Stimulated activated CD4-positive, alpha-beta T cell treated with anti-CD3 and anti-CD28 coated beads, Interleukin-12 subunit alpha, Interleukin-12 subunit beta, amount 100 ng/mL, for 24 hours (primary cell): ENCODE data around the gene ZCRB1.
A peak's percentile ranks its signal among the peaks of the same experiment; 100 is the strongest.
"Not testable (repeated sequence)": the region's sequence is repeated elsewhere in the genome, so short reads cannot be mapped to it uniquely, and the experiment has no call there.

ENCODE experiments used
- DNase-seq, 2 experiments: peaks; one replicate each; pipeline ENCODE4 v3.0.0-alpha.2; 2020; ENCODE audit warnings: low read depth in 2 of 2

Gene ZCRB1, protein sequence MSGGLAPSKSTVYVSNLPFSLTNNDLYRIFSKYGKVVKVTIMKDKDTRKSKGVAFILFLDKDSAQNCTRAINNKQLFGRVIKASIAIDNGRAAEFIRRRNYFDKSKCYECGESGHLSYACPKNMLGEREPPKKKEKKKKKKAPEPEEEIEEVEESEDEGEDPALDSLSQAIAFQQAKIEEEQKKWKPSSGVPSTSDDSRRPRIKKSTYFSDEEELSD

GRCh38 chr12:42325653-42326474 is at the start of gene ZCRB1, which contains the start of gene PPHLN1:
Gene ZCRB1, minus strand, starts transcription at chr12:42326094. Its CDS starts 1,992 bp downstream, at chr12:42324102.
Gene PPHLN1, plus strand, starts transcription at chr12:42326167. Its CDS starts 9,736 bp downstream, at chr12:42335903.
- peak; percentile 60 to 75 for DNase-seq

- DNase-seq, result no peak
These were observed 47.8 kb upstream of the ZCRB1 start for GRCh38 chr12:42373669-42374068.

DNA sequence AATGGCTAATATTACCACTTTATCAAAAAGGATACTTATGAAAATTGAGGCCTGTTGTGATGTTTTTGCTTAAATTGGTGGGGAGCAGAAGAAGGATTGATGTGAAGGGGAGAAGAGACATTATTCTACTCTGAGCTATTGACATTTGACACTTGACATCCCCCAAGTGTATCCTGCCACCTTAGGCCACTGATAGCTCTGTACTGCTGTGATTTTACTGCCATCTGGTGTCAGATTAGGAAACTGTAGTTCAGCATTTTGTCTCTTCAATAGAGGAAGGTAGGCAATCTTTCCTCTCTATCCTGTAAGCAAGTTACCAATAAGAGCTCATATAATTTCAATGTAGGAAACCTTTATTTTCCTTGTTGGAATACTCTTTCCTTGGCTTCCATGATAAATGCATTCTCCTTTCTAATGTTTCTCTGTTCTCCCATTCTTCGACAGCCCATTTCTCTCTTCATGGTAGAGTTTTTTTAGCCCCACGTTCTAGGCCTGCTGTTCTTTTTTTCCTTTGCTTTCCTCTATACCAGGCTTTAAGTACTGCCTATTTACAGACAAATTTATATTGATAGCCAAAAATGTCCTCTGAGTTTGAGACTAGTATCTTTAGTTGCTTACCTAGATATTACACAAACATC is 46.4 kb upstream of the ZCRB1 start:
- no peak for DNase-seq

DNA sequence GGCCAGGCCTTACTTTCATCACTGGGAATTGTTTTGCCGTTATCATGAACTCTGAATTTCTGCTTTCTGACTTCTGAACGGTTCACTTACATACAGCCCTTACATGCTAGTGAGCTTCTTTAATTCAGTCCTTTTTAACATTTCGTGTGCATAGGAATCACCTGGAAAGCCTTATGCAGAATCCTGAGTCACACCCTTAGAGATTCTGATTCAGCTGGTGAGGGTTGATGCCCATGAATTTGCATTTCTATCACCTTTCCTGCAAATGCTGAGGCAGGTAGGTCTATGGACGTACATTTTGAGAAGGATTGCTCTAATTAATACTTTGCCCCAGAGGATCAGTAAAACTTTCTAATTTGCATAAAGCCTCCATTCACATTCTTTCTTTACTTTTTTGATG is 44.1 kb upstream of the ZCRB1 start:
- no peak for DNase-seq

DNA sequence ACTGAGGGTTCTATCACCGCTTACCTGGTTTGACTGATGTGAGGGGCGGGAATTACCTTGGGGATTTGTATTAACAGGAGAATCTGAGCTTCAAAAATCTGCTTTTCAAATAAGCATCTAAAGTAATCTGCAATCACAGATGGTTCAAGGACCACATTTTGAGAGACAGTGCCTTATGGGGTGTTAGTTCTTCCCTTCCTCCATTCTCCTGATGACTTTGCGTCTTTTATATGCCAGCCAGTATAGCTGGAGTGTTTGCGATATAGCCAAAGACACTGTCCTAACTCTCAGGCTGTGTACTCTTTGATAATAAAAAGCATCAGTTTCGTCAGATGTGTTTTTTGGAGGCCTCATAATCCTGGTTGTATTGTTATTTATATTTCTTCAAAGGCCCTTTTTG is 39.6 kb upstream of the ZCRB1 start:
- DNase-seq, result no peak

- no peak for DNase-seq
These were observed 38.8 kb upstream of the ZCRB1 start for GRCh38 chr12:42364692-42365091.

GRCh38 chr12:42362647-42363260 is 36.9 kb upstream of the ZCRB1 start:
- no peak for DNase-seq

GRCh38 chr12:42361909-42362646 is 36.2 kb upstream of the ZCRB1 start:
- no peak for DNase-seq

- no peak for DNase-seq
These were observed 35.0 kb upstream of the ZCRB1 start for GRCh38 chr12:42360747-42361403.

DNA sequence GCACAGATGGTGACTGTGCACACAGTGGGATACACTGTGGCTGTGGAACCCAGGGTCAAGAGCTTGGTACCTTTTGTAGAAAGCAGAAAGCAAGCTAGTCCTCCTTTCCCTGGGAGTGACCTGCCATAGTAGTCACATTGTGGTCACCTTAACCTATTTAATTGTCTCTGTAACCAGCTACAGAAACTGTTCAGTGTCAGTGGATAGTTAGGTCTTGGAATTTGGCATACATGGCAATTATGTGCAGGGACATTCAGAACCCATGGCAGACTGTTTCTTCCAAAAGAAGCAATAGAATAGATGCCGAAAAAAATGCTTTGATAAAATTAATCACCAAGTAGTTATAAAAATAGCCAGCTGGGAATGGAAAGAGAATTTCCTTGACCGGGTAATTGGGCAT is 30.4 kb upstream of the ZCRB1 start:
- no peak for DNase-seq

DNA sequence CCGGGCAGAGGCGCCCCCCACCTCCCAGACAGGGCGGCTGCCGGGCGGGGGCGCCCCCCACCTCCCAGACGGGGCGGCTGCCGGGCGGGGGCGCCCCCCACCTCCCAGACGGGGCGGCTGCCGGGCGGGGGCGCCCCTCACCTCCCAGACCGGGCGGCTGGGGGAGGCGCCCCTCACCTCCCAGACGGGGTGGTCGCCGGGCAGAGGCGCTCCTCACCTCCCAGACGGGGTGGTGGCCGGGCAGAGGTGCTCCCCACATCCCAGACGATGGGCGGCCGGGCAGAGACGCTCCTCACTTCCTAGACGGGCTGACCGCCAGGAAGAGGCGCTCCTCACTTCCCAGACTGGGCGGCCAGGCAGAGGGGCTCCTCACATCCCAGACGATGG is 24.1 kb upstream of the ZCRB1 start:
- not testable (repeated sequence) for DNase-seq

GRCh38 chr12:42349119-42350020 is 23.5 kb upstream of the ZCRB1 start:
- DNase-seq, result not testable (repeated sequence)

DNA sequence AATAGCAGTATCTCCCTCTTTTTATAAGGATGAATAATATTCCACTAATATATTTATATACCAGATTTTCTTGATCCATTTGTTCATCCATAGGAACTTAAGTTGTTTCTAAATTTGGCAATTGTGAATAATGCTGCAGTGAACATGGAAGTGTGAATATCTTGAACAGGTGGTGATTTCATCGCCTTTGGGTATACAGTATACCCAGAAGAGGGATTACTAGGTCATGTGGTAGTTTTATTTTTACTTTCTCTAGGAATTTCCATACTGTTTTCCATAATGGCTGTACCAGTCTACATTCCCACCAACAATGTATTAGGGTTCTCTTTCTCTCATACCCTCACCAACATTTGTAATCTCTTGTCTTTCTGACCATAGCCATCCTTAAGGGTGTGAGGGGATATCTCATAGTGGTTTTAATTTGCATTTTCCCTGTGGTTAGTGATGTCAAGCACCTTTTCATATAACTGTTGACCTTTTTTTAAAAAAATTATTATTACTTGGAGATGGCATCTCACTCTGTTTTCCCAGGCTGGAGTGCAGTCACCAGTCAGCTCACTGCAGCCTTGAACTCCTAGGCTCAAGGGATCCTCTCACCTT is 20.6 kb upstream of the ZCRB1 start:
- DNase-seq, result no peak

DNA sequence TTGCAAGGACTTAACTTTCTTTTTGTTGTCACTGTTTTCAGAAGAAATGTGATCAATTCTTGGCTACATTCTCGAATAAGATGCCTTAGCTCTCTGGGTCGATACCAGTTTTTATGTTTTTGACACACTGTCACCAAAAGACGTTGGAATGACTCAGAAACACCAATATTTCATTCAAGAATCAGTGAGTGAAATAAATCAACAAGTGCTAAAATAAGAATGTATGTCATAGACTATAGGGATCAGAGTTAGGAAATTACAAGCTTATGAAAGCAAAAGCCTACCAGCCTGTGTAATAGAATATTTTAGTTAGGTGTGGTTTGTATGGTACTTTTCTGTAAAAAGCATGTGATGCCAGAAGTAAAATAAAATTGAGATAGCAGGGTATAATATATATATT is 17.8 kb upstream of the ZCRB1 start:
- DNase-seq, result no peak

DNA sequence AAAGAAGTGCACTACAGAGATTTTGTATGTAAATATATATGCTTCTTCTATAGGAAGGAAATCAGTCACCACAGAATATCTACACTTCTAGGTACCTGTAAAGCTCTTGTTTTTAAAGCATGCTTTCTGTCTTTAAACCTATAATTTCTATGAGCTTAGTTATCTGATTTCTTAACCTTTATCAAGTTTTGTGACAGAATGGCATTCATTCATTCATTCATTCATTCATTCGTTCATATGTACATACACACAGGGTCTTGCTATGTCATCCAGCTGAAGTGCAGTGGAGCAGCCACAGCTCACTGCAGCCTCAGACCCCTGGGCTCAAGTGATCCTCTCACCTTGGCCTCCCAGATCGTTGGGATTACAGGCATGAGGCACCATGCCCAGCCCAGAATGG is 16.1 kb upstream of the ZCRB1 start:
- no peak for DNase-seq

DNA sequence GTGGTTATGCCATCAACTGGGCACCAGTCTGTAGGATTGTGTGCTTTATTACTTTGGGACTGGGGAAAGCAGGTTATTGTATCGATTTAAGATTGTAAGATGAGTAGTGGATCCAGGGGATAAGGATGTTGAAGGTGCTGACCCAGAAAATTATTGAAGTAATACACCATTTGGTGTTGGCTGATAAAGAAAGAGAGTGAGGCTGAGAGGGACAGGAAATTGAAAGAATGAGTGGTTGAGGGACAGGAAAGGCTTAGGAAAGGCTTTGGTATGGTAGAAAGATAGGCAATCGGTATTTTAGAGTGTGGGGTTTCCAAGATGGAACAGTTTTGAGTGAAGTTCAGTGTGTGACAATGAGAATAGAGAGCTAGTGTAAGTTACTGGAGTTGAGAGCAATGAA is 12.4 kb upstream of the ZCRB1 start:
- no peak for DNase-seq

GRCh38 chr12:42336286-42336685 is 10.4 kb upstream of the ZCRB1 start:
- no peak for DNase-seq

DNA sequence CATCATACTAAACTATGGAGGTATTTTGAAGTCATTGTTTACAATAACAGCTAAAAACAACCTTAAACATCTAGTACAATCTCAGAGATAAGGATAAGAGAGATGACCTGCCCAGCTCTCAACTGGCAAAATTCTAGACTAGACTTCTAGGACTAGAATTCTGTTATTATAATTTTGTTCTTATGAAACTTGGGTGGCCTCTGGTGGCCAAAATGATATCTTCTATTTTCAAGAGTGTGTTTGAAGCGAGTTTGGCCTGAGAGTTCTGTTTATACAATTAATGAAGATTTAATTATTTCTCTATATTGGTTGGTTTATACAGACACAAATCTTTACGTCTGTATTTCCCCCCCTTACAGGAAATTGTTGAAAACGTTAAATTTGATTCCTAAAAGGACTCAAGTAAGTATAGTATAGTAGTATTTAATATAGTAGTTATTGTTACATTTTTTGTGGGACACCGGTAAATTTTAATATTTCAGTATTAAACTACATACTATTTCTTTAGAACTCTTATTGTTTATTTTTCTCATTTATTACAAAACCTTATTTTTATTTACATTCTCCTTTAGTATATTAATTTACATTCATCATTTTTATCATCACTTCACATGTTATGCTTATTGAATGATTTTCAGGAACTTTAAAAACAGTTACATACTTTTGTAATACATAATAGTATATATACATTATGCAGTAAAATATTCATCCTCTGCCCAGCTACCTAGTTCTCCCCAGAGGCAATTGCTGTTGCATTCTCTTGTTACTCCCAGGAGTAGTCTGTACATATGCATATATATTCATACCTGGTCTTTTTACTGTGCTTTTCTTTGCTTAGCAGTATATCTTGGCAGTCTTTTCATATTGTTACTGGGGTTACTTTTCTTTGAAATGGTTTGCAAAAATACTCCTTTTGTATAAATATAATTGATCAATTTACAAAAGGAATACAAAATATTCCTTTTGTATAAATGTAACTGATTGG is 6.7 kb upstream of the ZCRB1 start:
- no peak for DNase-seq
